ENCODE data around the gene SKP1.

Gene SKP1

GRCh38 chr5:134145779-134146581 lies 30.8 kb downstream of the SKP1 start:
- peak; percentile 77 for DNase-seq
- in situ Hi-C loops (cut with MboI; ENCODE audit: low pct_unique_long_range_greater_than_20kb, low sequenced_read_pairs) = no loop called here

GRCh38 chr5:134145041-134145757 lies 31.6 kb downstream of the SKP1 start:
- no peak for DNase-seq
- in situ Hi-C loops (cut with MboI; ENCODE audit: low pct_unique_long_range_greater_than_20kb, low sequenced_read_pairs) = no loop called here

GRCh38 chr5:134143944-134144941 lies 32.5 kb downstream of the SKP1 start:
- in situ Hi-C loops (cut with MboI; ENCODE audit: low pct_unique_long_range_greater_than_20kb, low sequenced_read_pairs) = no loop called here
- no peak for DNase-seq

GRCh38 chr5:134143431-134143830 lies 33.3 kb downstream of the SKP1 start:
- no peak for DNase-seq
- in situ Hi-C loops (cut with MboI; ENCODE audit: low pct_unique_long_range_greater_than_20kb, low sequenced_read_pairs) = no loop called here

GRCh38 chr5:134142806-134143205 lies 33.9 kb downstream of the SKP1 start:
- no peak for DNase-seq
- in situ Hi-C loops (cut with MboI; ENCODE audit: low pct_unique_long_range_greater_than_20kb, low sequenced_read_pairs) = no loop called here

- in situ Hi-C loops (cut with MboI; ENCODE audit: low pct_unique_long_range_greater_than_20kb, low sequenced_read_pairs) = no loop called here
- DNase-seq = no peak
Observed at GRCh38 chr5:134142052-134142451, 34.7 kb downstream of the SKP1 start.

GRCh38 chr5:134141331-134142050 lies 35.3 kb downstream of the SKP1 start:
- in situ Hi-C loops (cut with MboI; ENCODE audit: low pct_unique_long_range_greater_than_20kb, low sequenced_read_pairs) = no loop called here

GRCh38 chr5:134140530-134141201 lies 36.1 kb downstream of the SKP1 start:
- in situ Hi-C loops (cut with MboI; ENCODE audit: low pct_unique_long_range_greater_than_20kb, low sequenced_read_pairs) = no loop called here
- DNase-seq = peak; percentile 84

More at GRCh38 chr5:134141331-134142050, 35.3 kb downstream of the SKP1 start:
- peak; percentile 11 for DNase-seq

GRCh38 chr5:134139891-134140469 lies 36.8 kb downstream of the SKP1 start:
- in situ Hi-C loops (cut with MboI; ENCODE audit: low pct_unique_long_range_greater_than_20kb, low sequenced_read_pairs) = no loop called here
- DNase-seq = no peak

- DNase-seq = no peak
- in situ Hi-C loops (cut with MboI; ENCODE audit: low pct_unique_long_range_greater_than_20kb, low sequenced_read_pairs) = no loop called here
Observed at GRCh38 chr5:134139377-134139851, 37.3 kb downstream of the SKP1 start.

- in situ Hi-C loops (cut with MboI; ENCODE audit: low pct_unique_long_range_greater_than_20kb, low sequenced_read_pairs) = no loop called here
- DNase-seq = no peak
Observed at GRCh38 chr5:134138416-134139376, 38.1 kb downstream of the SKP1 start.

GRCh38 chr5:134136771-134137170 lies 40.0 kb downstream of the SKP1 start:
- DNase-seq = no peak
- in situ Hi-C loops (cut with MboI; ENCODE audit: low pct_unique_long_range_greater_than_20kb, low sequenced_read_pairs) = no loop called here

- no peak for DNase-seq
- in situ Hi-C loops (cut with MboI; ENCODE audit: low pct_unique_long_range_greater_than_20kb, low sequenced_read_pairs) = no loop called here
Observed at GRCh38 chr5:134136221-134136631, 40.5 kb downstream of the SKP1 start.

GRCh38 chr5:134135091-134135655 lies 41.6 kb downstream of the SKP1 start:
- in situ Hi-C loops (cut with MboI; ENCODE audit: low pct_unique_long_range_greater_than_20kb, low sequenced_read_pairs) = no loop called here
- no peak for DNase-seq

GRCh38 chr5:134133995-134134541 lies 42.7 kb downstream of the SKP1 start:
- in situ Hi-C loops (cut with MboI; ENCODE audit: low pct_unique_long_range_greater_than_20kb, low sequenced_read_pairs) = no loop called here
- DNase-seq = no peak
